Right lobe of liver (tissue), 6 donors: ENCODE measurements around the gene KRTAP22-2. TPM values are rescaled to one million over a fixed set of nuclear protein-coding genes. Genes with fewer than 3 reads are reported as not detected.

Experiments
- ATAC-seq, 4 donors: fragments of 200-7000 bp; cut with Tn5 transposase; one replicate each; pipeline ENCODE4 v1.9.1; 2020; ENCODE audit warnings: mild to moderate bottlenecking in 4 of 4, moderate library complexity in 4 of 4
- DNase-seq, 3 donors: peaks; one replicate each; pipeline ENCODE4 v3.0.0-alpha.2; 2020
- H3K27ac ChIP-seq, 3 donors: fragments of 200-600 bp; one replicate each; pipeline ENCODE4 v1.8.0; 2022
- H3K27me3 ChIP-seq, 2 donors: fragments of 200-600 bp; one replicate each; pipeline ENCODE4 v1.8.0; 2022
- H3K36me3 ChIP-seq, 4 donors: fragments of 200-600 bp; sonication (generic) in 1 of 4; one replicate each; pipeline versions ENCODE4 v1.5.1 to v1.8.0; 2017 to 2022; ENCODE audit warnings: control low read depth in 1 of 4
- H3K4me1 ChIP-seq, 4 donors: fragments of 200-600 bp; sonication (generic) in 1 of 4; one replicate each; pipeline versions ENCODE4 v1.5.1 to v1.8.0; 2017 to 2022; ENCODE audit warnings: control low read depth in 1 of 4
- H3K4me3 ChIP-seq, 3 donors: fragments of 200-600 bp; one replicate each; pipeline ENCODE4 v1.8.0; 2022
- H3K9me3 ChIP-seq, 4 donors: fragments of 200-600 bp; sonication (generic) in 1 of 4; one replicate each; pipeline versions ENCODE4 v1.5.1 to v1.8.0; 2017 to 2022; ENCODE audit warnings: control low read depth in 1 of 4
- CTCF ChIP-seq, 4 donors: fragments of 200-600 bp in 3 of 4; fragments of 450-650 bp in 1 of 4; IDR thresholded peaks; one replicate each; pipeline versions ENCODE4 v1.5.1 to v1.8.0; 2016 to 2022; ENCODE audit warnings: antibody characterized with exemption in 4 of 4, mild to moderate bottlenecking in 2 of 4
- POLR2A ChIP-seq: fragments of 450-650 bp; IDR thresholded peaks from one replicate; pipeline ENCODE4 v1.6.1; 2017; ENCODE audit warnings: antibody characterized with exemption, mild to moderate bottlenecking
- WGBS: methylation state at CpG from one replicate; pipeline ENCODE4 v1.1.6; 2018; ENCODE audit warnings: low coverage, low lambda C conversion rate; ENCODE audit not compliant: insufficient coverage; ENCODE audit errors: missing lambda C conversion rate; 5-methylcytosine and 5-hydroxymethylcytosine counted together
- intact Hi-C, 2 donors: fragments of 100-400 bp; cut with DNase I; formaldehyde crosslinking; loops; one replicate each; pipeline versions ENCODE4 v1.11.2 to v1.14.1; 2022
- total RNA-seq, 6 experiments: library from RNA; depleted of rRNA in 2 of 6; stranded (reverse); fragments of >200 nt in 2 of 6; fragmentation: NEBNext Ultra II Directional in 3 of 6; extraction: Animal tissue kit (Norgen Biotek cat#: 25700) in 3 of 6; gene quantifications; one replicate each; pipeline versions ENCODE4 v1.1.0 to v1.2.4, GENCODE V29; 2016 to 2023
- donor health status: DM: no; HTN: yes; CAD: no.
- donor health status: DM: no; HTN: no; CAD: no.
- donor health status: DM: no; HTN: no; CAD: no.
- donor health status: DM: no; HTN: yes; CAD: no.
- donor health status: DM: no; HTN: yes; CAD: no.

KRTAP22-2 gene
- total RNA-seq, 6 experiments from 2014 or later = not detected

DNA sequence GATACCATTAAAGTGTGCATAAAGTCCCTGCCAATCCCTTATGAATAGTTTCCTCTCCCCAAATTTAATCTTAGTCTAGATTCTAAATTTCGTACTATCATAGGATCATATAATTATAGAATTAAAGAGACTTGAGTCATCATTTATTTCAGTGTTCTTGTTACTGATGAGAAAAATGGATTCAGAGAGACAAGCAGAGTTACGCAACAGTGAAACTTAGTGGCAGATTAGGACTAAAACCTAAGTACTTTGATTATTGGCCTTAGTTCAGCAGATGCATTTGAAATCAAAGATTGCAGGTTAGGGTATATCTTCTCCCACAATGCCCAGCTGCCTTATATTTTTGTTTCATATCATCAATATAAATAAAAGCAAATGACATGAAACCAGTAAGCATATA lies 28.2 kb downstream of the KRTAP22-2 start:
- no peaks in the 10 kb centered on the region for H3K9me3 ChIP-seq
- ATAC-seq = no peak
- no peak overlapping the region for H3K27ac ChIP-seq
- no peaks in the 10 kb centered on the region for H3K36me3 ChIP-seq
- H3K27me3 ChIP-seq = no peaks in the 10 kb centered on the region
- whole genome bisulfite sequencing = 64% methylated on average over 2 of the region's 2 CpGs
- DNase-seq = no peak
- no peak overlapping the region for H3K4me3 ChIP-seq
- no peaks in the 10 kb centered on the region for H3K4me1 ChIP-seq
- intact Hi-C loops = no loop called here
- TF ChIP-seq CTCF (IDR thresholded peaks at IDR 0.05) = no peak
- TF ChIP-seq POLR2A = no peak

GRCh38 chr21:30561264-30561895 lies 28.8 kb downstream of the KRTAP22-2 start, which contains the start of gene KRTAP19-7:
Gene KRTAP19-7, minus strand, starts transcription at chr21:30561314. Its CDS starts 25 bp downstream, at chr21:30561289.
- H3K9me3 ChIP-seq = no peaks in the 10 kb centered on the region
- 60% methylated on average over 2 of the region's 2 CpGs for WGBS
- H3K36me3 ChIP-seq = no peaks in the 10 kb centered on the region
- no peak for TF ChIP-seq POLR2A
- TF ChIP-seq CTCF (IDR thresholded peaks at IDR 0.05) = no peak
- no peak within 1 kb of the TSS for H3K27ac ChIP-seq
- no peak within 1 kb of the TSS for H3K4me3 ChIP-seq
- intact Hi-C loops = no loop called here
- H3K4me1 ChIP-seq = no peaks in the 10 kb centered on the region
- no peak for DNase-seq
- ATAC-seq = no peak
- H3K27me3 ChIP-seq = no peaks in the 10 kb centered on the region

- TF ChIP-seq CTCF (IDR thresholded peaks at IDR 0.05) = no peak
- no peak for TF ChIP-seq POLR2A
- no peaks in the 10 kb centered on the region for H3K36me3 ChIP-seq
- no peak for ATAC-seq
- intact Hi-C loops = no loop called here
- no peaks in the 10 kb centered on the region for H3K4me1 ChIP-seq
- no peak for DNase-seq
- H3K9me3 ChIP-seq = no peaks in the 10 kb centered on the region
- 29% methylated on average over 2 of the region's 2 CpGs for WGBS
- H3K27me3 ChIP-seq = no peaks in the 10 kb centered on the region
- no peak overlapping the region for H3K4me3 ChIP-seq
- H3K27ac ChIP-seq = no peak overlapping the region
Measured at GRCh38 chr21:30555095-30555494, 35.1 kb downstream of the KRTAP22-2 start.

GRCh38 chr21:30552782-30553181 lies 37.4 kb downstream of the KRTAP22-2 start:
- Histone ChIP-seq H3K27me3 (no peaks in the 10 kb centered on the region), H3K4me1 (no peaks in the 10 kb centered on the region), H3K9me3 (no peaks in the 10 kb centered on the region), H3K36me3 (no peaks in the 10 kb centered on the region), H3K4me3 (no peak overlapping the region), H3K27ac (no peak overlapping the region)
- WGBS = 50% methylated on average over 1 of the region's 1 CpG
- TF ChIP-seq CTCF (IDR thresholded peaks at IDR 0.05) (no peak), POLR2A (no peak)
- ATAC-seq (no peak), DNase-seq (no peak)
- intact Hi-C loops = no loop called here
